Stimulated activated naive B cell treated with anti-CD40 and anti-IgM and Interleukin-4, amounts not matched to agents 10 μg/mL and 1 μg/mL and 100 μg/mL, for 72 hours (primary cell): ENCODE data around the gene TENM3.
"Not testable (repeated sequence)": the region's sequence is repeated elsewhere in the genome, so short reads cannot be mapped to it uniquely, and the experiment has no call there.

ENCODE experiments used
- ATAC-seq, 2 donors: fragments of 150-1000 bp; cut with Tn5 transposase; replicated peaks; 2 replicates each; pipeline ENCODE4 v1.10.0; 2021; ENCODE audit warnings: moderate library complexity in 1 of 2
- DNase-seq: peaks from one replicate; pipeline ENCODE4 v3.0.0; 2021
- H3K27ac Mint-ChIP-seq: one replicate; pipeline ENCODE4 v1.8.0; 2022; ENCODE audit warnings: mild to moderate bottlenecking, mixed read lengths
- H3K27me3 Mint-ChIP-seq, 2 donors: one replicate each; pipeline ENCODE4 v1.8.0; 2022; ENCODE audit warnings: mixed read lengths in 2 of 2
- H3K36me3 Mint-ChIP-seq, 2 donors: one replicate each; pipeline ENCODE4 v1.8.0; 2022; ENCODE audit warnings: mixed read lengths in 2 of 2, mild to moderate bottlenecking in 1 of 2
- H3K4me1 Mint-ChIP-seq, 2 donors: one replicate each; pipeline ENCODE4 v1.8.0; 2022; ENCODE audit warnings: mixed read lengths in 2 of 2, mild to moderate bottlenecking in 1 of 2
- H3K4me3 Mint-ChIP-seq, 2 donors: one replicate each; pipeline ENCODE4 v1.8.0; 2022; ENCODE audit warnings: mild to moderate bottlenecking in 2 of 2, mixed read lengths in 2 of 2, moderate library complexity in 1 of 2
- H3K9me3 Mint-ChIP-seq, 2 donors: one replicate each; pipeline ENCODE4 v1.8.0; 2022; ENCODE audit warnings: mixed read lengths in 2 of 2, mild to moderate bottlenecking in 1 of 2

The TENM3 gene

GRCh38 chr4:182370491-182370890, 127.3 kb downstream of the TENM3 start:
- no peak for ATAC-seq
- H3K9me3 Mint-ChIP-seq = peaks cover 0 to 3% of the 10 kb centered on the region in 2 donors
- H3K4me3 Mint-ChIP-seq = no peak overlapping the region
- H3K4me1 Mint-ChIP-seq = no peaks in the 10 kb centered on the region
- peaks cover 4 to 14% of the 10 kb centered on the region in 2 donors for H3K27me3 Mint-ChIP-seq
- H3K27ac Mint-ChIP-seq = no peak overlapping the region
- H3K36me3 Mint-ChIP-seq = no peaks in the 10 kb centered on the region
- no peak for DNase-seq

- Mint-ChIP-seq H3K27me3 (peaks cover 29 to 30% of the 10 kb centered on the region in 2 donors), H3K27ac (no peak overlapping the region), H3K36me3 (no peaks in the 10 kb centered on the region), H3K9me3 (peaks cover 4 to 5% of the 10 kb centered on the region in 2 donors), H3K4me3 (no peak overlapping the region), H3K4me1 (no peaks in the 10 kb centered on the region)
- DNase-seq (no peak), ATAC-seq (no peak)
Observed at GRCh38 chr4:182380771-182381181, 137.6 kb downstream of the TENM3 start.

- no peak overlapping the region for H3K27ac Mint-ChIP-seq
- no peak for ATAC-seq
- no peak for DNase-seq
- H3K36me3 Mint-ChIP-seq = no peaks in the 10 kb centered on the region
- H3K27me3 Mint-ChIP-seq = peaks cover 31 to 35% of the 10 kb centered on the region in 2 donors
- H3K4me1 Mint-ChIP-seq = no peaks in the 10 kb centered on the region
- peaks cover 4 to 7% of the 10 kb centered on the region in 2 donors for H3K9me3 Mint-ChIP-seq
- no peak overlapping the region for H3K4me3 Mint-ChIP-seq
Observed at GRCh38 chr4:182382941-182383340, 139.7 kb downstream of the TENM3 start.

- DNase-seq = no peak
- Mint-ChIP-seq H3K27me3 (peaks cover 20 to 32% of the 10 kb centered on the region in 2 donors), H3K9me3 (peaks cover 4 to 10% of the 10 kb centered on the region in 2 donors), H3K36me3 (no peaks in the 10 kb centered on the region), H3K27ac (no peak overlapping the region), H3K4me1 (no peaks in the 10 kb centered on the region), H3K4me3 (no peak overlapping the region)
- no peak for ATAC-seq
Observed at GRCh38 chr4:182384631-182385091, 141.5 kb downstream of the TENM3 start.

- Mint-ChIP-seq H3K36me3 (no peaks in the 10 kb centered on the region), H3K9me3 (peaks cover 4 to 9% of the 10 kb centered on the region in 2 donors), H3K4me1 (no peaks in the 10 kb centered on the region), H3K27ac (no peak overlapping the region), H3K27me3 (peaks cover 18 to 36% of the 10 kb centered on the region in 2 donors), H3K4me3 (no peak overlapping the region)
- ATAC-seq = no peak
- DNase-seq = no peak
Observed at GRCh38 chr4:182385897-182386296, 142.7 kb downstream of the TENM3 start.

GRCh38 chr4:182386576-182386975, 143.4 kb downstream of the TENM3 start:
- H3K27ac Mint-ChIP-seq, H3K36me3 Mint-ChIP-seq: not testable (repeated sequence)

GRCh38 chr4:182391111-182391684, 148.0 kb downstream of the TENM3 start:
- Mint-ChIP-seq H3K27ac (no peak overlapping the region), H3K9me3 (peaks cover 0 to 4% of the 10 kb centered on the region in 2 donors), H3K4me3 (no peak overlapping the region), H3K36me3 (no peaks in the 10 kb centered on the region), H3K27me3 (peaks cover 4 to 24% of the 10 kb centered on the region in 2 donors), H3K4me1 (no peaks in the 10 kb centered on the region)
- ATAC-seq = no peak
- DNase-seq = no peak

More at GRCh38 chr4:182386576-182386975, 143.4 kb downstream of the TENM3 start:
- not testable (repeated sequence) for DNase-seq, H3K4me1 Mint-ChIP-seq, ATAC-seq, H3K4me3 Mint-ChIP-seq, H3K9me3 Mint-ChIP-seq
- peaks cover 15 to 34% of the 10 kb centered on the region in 2 donors for H3K27me3 Mint-ChIP-seq

GRCh38 chr4:182394181-182394580, 151.0 kb downstream of the TENM3 start:
- Mint-ChIP-seq H3K9me3 (peaks cover 1 to 4% of the 10 kb centered on the region in 2 donors), H3K27ac (no peak overlapping the region), H3K4me3 (no peak overlapping the region), H3K36me3 (no peaks in the 10 kb centered on the region), H3K4me1 (no peaks in the 10 kb centered on the region), H3K27me3 (peaks cover 4 to 18% of the 10 kb centered on the region in 2 donors)
- ATAC-seq = no peak
- DNase-seq = no peak

GRCh38 chr4:182400081-182400480, 156.9 kb downstream of the TENM3 start:
- DNase-seq (no peak), ATAC-seq (no peak)
- Mint-ChIP-seq H3K27me3 (peaks cover 4 to 5% of the 10 kb centered on the region in 2 donors), H3K36me3 (no peaks in the 10 kb centered on the region), H3K4me1 (no peaks in the 10 kb centered on the region), H3K27ac (no peak overlapping the region), H3K9me3 (peaks cover 1 to 4% of the 10 kb centered on the region in 2 donors), H3K4me3 (no peak overlapping the region)

GRCh38 chr4:182400790-182401189, 157.6 kb downstream of the TENM3 start:
- Mint-ChIP-seq H3K4me3 (no peak overlapping the region), H3K9me3 (peaks cover 1 to 4% of the 10 kb centered on the region in 2 donors), H3K4me1 (no peaks in the 10 kb centered on the region), H3K27ac (no peak overlapping the region), H3K27me3 (peaks cover 8 to 13% of the 10 kb centered on the region in 2 donors), H3K36me3 (no peaks in the 10 kb centered on the region)
- ATAC-seq (no peak), DNase-seq (no peak)

GRCh38 chr4:182404376-182404775, 161.2 kb downstream of the TENM3 start:
- no peak overlapping the region for H3K27ac Mint-ChIP-seq
- peaks cover 0 to 2% of the 10 kb centered on the region in 2 donors for H3K9me3 Mint-ChIP-seq
- no peaks in the 10 kb centered on the region for H3K4me1 Mint-ChIP-seq
- H3K4me3 Mint-ChIP-seq = no peak overlapping the region
- ATAC-seq (no peak), DNase-seq (no peak)
- H3K27me3 Mint-ChIP-seq = peaks cover 4 to 8% of the 10 kb centered on the region in 2 donors
- H3K36me3 Mint-ChIP-seq = no peaks in the 10 kb centered on the region

GRCh38 chr4:182405087-182405486, 161.9 kb downstream of the TENM3 start:
- Mint-ChIP-seq H3K27ac (no peak overlapping the region), H3K27me3 (peaks cover 4 to 8% of the 10 kb centered on the region in 2 donors), H3K9me3 (peaks cover 0 to 2% of the 10 kb centered on the region in 2 donors), H3K36me3 (no peaks in the 10 kb centered on the region), H3K4me3 (no peak overlapping the region), H3K4me1 (no peaks in the 10 kb centered on the region)
- DNase-seq (no peak), ATAC-seq (no peak)

- ATAC-seq (no peak), DNase-seq (no peak)
- H3K4me1 Mint-ChIP-seq = no peaks in the 10 kb centered on the region
- H3K36me3 Mint-ChIP-seq = peaks cover 2 to 4% of the 10 kb centered on the region in 2 donors
- no peak overlapping the region for H3K4me3 Mint-ChIP-seq
- H3K27me3 Mint-ChIP-seq = peaks cover 4 to 8% of the 10 kb centered on the region in 2 donors
- H3K9me3 Mint-ChIP-seq = peaks cover 5 to 7% of the 10 kb centered on the region in 2 donors
- no peak overlapping the region for H3K27ac Mint-ChIP-seq
Observed at GRCh38 chr4:182409271-182409670, 166.1 kb downstream of the TENM3 start.

GRCh38 chr4:182411391-182411790, 168.2 kb downstream of the TENM3 start:
- Mint-ChIP-seq H3K9me3 (peaks cover 5 to 7% of the 10 kb centered on the region in 2 donors), H3K4me1 (no peaks in the 10 kb centered on the region), H3K27ac (no peak overlapping the region), H3K27me3 (no peaks in the 10 kb centered on the region), H3K36me3 (peaks cover 2 to 4% of the 10 kb centered on the region in 2 donors), H3K4me3 (no peak overlapping the region)
- DNase-seq = no peak
- no peak for ATAC-seq

GRCh38 chr4:182413550-182413949, 170.3 kb downstream of the TENM3 start:
- ATAC-seq (no peak), DNase-seq (no peak)
- Mint-ChIP-seq H3K27ac (no peak overlapping the region), H3K4me3 (no peak overlapping the region), H3K36me3 (peaks cover 2 to 4% of the 10 kb centered on the region in 2 donors), H3K27me3 (no peaks in the 10 kb centered on the region), H3K9me3 (peaks cover 5 to 7% of the 10 kb centered on the region in 2 donors), H3K4me1 (no peaks in the 10 kb centered on the region)
